ENCODE measurements around the gene TUBGCP3.

DNA sequence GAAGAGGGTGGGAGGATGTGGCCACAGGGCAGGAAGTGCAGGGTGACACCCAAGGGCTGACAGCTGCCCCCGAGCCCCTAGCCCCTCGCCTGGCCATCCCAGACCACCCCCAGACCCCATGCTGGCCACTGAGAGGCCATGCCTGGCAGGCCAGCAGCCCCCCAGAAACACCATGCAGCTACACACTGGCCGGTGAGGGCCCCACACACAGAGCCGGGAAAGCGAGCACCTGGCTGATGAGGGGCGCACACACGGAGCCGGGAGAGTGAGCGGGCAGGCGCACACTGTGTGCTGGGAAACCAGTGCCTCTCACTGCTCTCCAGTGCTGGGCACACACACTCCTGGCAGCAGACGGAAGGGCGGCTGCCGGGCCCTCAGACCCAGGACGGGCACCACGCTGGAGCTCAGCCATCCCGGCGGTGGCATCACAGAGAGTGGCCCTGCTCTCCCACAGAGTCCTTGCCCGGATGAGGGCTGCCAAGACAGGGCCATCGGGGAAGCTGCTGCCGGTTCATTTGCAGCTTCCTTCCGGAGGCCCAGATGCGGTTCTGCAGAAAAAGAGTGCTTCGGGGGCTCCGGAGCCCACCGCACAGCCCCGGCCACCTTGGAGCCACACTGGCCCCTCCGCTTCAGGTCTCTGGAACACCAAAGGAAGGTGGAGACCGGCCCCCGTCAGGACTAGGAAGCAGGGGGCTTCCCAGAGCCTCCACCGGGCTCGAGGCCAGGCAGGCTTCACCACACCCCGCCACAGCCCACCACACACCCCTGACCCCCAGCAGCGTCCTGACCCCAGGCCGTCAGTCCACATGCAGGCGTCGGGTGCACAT is 135.4 kb downstream of the TUBGCP3 start:
- TF ChIP-seq CTCF (conservative IDR thresholded peaks at IDR 0.05 in 1 of 2, IDR thresholded peaks at IDR 0.05 in 1 of 2; ENCODE audit: extremely low read depth in 1 of 2, insufficient read depth in 1 of 2, low read depth in 1 of 2, low read length in 2 of 2) (no peak), EZH2 (IDR thresholded peaks at IDR 0.05; ENCODE audit: borderline replicate concordance, low read length) (no peak)
